ENCODE results near the gene SORCS3.

DNA sequence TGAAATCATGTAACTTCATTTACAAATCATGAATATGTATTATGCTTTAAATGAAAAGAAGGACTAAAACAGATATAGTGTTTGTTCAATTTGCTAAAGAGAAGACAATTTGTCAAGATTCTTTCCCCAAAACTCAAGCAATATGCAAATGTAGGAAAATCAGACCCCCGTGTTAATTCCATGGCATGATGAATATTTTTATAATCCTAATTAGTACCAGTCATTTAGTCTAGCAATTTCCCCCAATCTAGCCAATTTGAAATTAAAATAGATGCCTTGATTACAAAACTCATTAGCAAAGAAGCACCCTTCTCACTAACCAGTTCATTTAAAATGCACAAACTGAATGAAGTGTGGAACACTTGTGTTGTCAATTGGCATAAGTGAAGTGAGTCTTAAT, 347.6 kb downstream of the SORCS3 start:
- TF ChIP-seq CTCF (conservative IDR thresholded peaks at IDR 0.05; ENCODE audit: low read depth, low read length) (no peak), EZH2 (IDR thresholded peaks at IDR 0.05; ENCODE audit: low read length, unreplicated experiment) (no peak), EZH2phosphoT487 (IDR thresholded peaks at IDR 0.05; ENCODE audit: borderline replicate concordance, low read length) (no peak)

All from PC-3 (cell line).